DOHH2 (cell line): ENCODE data around the gene UBAP2L.
"Not testable (repeated sequence)": the region's sequence is repeated elsewhere in the genome, so short reads cannot be mapped to it uniquely, and the experiment has no call there.

Source experiments
- CTCF ChIP-seq: fragments of 200-600 bp; sonication (generic); IDR thresholded peaks from one replicate; pipeline ENCODE4 v1.5.1; 2014; ENCODE audit warnings: antibody characterized with exemption, mild to moderate bottlenecking, low read depth, low read length; ENCODE audit not compliant: poor library complexity, severe bottlenecking
- EZH2phosphoT487 ChIP-seq: fragments of 200-600 bp; sonication (generic); IDR thresholded peaks from 2 replicates; pipeline ENCODE4 v1.6.1; 2017; ENCODE audit warnings: borderline replicate concordance, mild to moderate bottlenecking, antibody characterized with exemption, low read length, moderate library complexity, mixed read lengths

DNA sequence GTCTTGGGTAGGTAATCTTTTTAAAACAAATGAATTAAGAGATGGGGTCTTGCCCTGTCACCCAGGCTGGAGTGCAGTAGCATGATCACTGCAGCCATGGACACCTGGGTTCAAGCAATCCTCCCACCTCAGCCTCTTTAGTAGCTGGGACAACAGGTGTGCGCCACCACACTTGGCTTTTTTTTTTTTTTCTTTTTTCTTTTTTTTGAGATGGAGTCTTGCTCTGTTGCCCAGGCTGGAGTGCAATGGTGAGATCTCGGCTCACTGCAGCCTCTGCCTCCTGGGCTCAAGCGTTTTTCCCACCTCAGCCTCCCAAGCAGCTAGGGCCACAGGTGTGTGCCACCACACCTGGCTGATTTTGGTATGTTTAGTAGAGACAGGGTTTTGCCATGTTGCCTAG lies 10.4 kb downstream of the UBAP2L start:
- TF ChIP-seq CTCF, EZH2phosphoT487: not testable (repeated sequence)
